GM18499 (cell line): ENCODE data around the gene FAM187B.

Experiments
- ATAC-seq: cut with Tn5 transposase; IDR thresholded peaks from one replicate; pipeline ENCODE4 v1.9.1; 2021; ENCODE audit warnings: moderate number of reproducible peaks; ENCODE audit not compliant: insufficient read depth, unreplicated experiment

FAM187B gene

GRCh38 chr19:35228177-35228930, at the start of gene FAM187B:
Gene FAM187B, minus strand, starts transcription at chr19:35228739. Its CDS starts 59 bp downstream, at chr19:35228680.
- no peak for ATAC-seq

DNA sequence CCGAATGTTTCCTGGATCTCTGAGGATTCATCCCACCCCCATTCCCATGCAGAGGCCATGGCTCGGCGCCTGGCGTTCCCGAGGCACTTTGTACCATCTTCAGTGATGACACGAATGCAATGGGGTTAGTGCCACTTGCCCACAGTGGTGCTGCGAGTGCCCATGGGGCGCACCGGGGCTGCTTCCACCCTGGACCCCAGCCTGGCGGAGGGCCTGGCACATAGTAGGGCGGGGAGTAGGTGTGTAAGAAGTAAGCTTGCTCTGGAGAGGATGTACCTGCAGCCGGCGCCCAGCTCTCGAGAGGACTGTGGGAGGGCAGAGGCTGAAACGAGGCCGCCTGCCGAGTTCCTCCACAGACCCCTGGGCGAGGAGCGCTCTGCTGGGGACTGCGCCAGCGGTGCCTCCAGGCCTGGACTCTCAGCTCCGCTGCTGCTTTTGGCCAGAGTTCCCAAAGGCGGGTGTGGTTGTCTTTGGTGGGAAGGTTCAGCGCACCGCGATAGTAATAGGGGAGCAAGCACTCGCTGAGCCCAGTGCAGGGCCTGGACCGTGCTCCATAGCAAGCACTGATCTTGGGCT, 48.3 kb upstream of the FAM187B start:
- ATAC-seq = no peak

GRCh38 chr19:35274323-35274722, 45.8 kb upstream of the FAM187B start:
- no peak for ATAC-seq

- no peak for ATAC-seq
These were observed 45.2 kb upstream of the FAM187B start for GRCh38 chr19:35273686-35274259.

DNA sequence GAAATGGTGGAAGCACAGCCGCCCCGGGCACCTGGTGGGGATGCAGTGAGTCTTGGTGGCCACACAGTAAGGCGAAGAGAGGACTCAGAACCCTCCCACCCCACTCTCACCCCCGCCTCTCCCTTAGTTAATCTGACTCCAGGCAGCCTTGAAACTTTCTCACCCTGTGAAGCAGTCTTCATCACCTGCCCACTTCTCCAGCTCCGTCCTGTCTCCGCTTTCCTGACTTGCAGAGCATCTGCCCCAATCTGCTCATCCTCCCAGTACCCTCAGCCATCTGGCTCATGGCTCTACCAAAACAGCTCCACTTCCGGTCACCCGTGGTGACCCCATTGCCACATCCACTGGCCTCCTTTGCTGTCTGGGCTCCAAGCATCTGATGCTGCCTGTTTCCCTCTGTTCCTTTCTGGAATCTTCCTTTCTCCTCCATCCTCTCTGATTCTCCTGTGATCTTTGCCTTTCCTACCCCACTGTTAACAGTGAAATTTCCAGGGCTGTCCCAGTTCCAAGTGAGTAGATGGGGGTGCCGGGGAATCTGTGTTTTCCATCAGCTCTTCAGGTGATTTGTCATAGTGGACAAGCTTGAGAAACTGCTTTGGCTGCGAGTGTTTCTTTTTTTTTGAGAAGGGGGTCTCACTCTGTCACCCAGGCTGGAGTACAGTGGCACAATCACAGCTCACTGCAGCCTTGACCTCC, 44.6 kb upstream of the FAM187B start:
- ATAC-seq = no peak

- ATAC-seq = no peak
These were observed 43.7 kb upstream of the FAM187B start for GRCh38 chr19:35272122-35272719.

- no peak for ATAC-seq
These were observed 43.0 kb upstream of the FAM187B start for GRCh38 chr19:35271546-35271945.

- no peak for ATAC-seq
These were observed 41.9 kb upstream of the FAM187B start for GRCh38 chr19:35270381-35270811.

- ATAC-seq = no peak
These were observed 41.0 kb upstream of the FAM187B start for GRCh38 chr19:35269438-35270117.

- ATAC-seq = no peak
These were observed 40.2 kb upstream of the FAM187B start, which contains the start of gene USF2 for GRCh38 chr19:35268536-35269437. Gene USF2, plus strand, starts transcription at chr19:35268962. Its CDS starts 140 bp downstream, at chr19:35269102.

GRCh38 chr19:35267818-35268535, 39.4 kb upstream of the FAM187B start:
- no peak for ATAC-seq

DNA sequence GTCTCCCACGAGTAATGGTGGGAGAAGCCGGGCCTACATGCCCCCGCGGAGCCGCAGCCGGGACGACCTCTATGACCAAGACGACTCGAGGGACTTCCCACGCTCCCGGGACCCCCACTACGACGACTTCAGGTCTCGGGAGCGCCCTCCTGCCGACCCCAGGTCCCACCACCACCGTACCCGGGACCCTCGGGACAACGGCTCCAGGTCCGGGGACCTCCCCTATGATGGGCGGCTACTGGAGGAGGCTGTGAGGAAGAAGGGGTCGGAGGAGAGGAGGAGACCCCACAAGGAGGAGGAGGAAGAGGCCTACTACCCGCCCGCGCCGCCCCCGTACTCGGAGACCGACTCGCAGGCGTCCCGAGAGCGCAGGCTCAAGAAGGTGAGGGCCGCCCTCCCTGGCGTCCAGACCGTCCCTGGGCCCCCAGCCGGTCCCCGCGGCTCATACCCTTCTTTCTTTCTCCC, 38.8 kb upstream of the FAM187B start:
- no peak for ATAC-seq

GRCh38 chr19:35266520-35267352, 38.2 kb upstream of the FAM187B start:
- no peak for ATAC-seq

DNA sequence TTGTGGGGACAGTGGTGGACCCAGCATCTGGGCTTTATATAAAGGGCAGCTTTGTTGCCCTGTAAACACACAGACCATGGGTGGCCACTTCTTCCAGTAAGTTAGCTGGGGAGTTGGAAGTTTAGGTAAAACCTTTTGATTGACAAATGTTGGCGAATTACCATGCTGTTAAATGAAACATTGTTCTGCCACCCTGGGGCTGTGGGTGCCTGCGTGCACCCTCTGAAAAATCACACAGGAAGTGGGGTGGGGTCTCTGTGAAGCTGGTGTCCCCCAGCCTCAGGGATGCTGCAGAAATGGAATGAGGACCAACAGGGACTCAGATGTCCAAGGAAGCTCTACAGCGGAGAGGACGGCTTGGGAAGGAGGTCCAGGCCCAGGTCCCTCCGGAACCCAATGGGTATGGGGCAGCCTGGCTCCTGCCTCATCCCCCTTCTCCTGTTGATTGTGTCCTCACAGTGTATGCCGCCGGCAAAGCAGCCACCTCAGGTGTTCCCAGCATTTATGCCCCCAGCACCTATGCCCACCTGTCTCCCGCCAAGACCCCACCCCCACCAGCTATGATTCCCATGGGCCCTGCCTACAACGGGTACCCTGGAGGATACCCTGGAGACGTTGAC, 37.5 kb upstream of the FAM187B start:
- no peak for ATAC-seq

- no peak for ATAC-seq
These were observed 36.8 kb upstream of the FAM187B start for GRCh38 chr19:35265126-35265899.
